Measurements from ENCODE around the gene MKNK1. TPM values are rescaled to one million over a fixed set of nuclear protein-coding genes. Genes with fewer than 3 reads are reported as not detected.
A peak's percentile ranks its signal among the peaks of the same experiment; 100 is the strongest.

Gene MKNK1
- total and polyA plus RNA-seq, 2 of the 4 experiments (the other 2 are of a cell fraction), result 14.3 to 35.2 TPM

GRCh38 chr1:46603858-46604549 is at the start of gene MKNK1 (continued):
- TF ChIP-seq CTCF (conservative IDR thresholded peaks at IDR 0.05; ENCODE audit: low read depth, low read length) (0 out of 2 replicates have a peak, but pooled peaks have one; percentile 16), CHD1 (IDR thresholded peaks at IDR 0.05; ENCODE audit: low read depth, low read length) (no peak)

Data from IMR-90 (cell line).